ENCODE measurements around the gene ARHGAP42.

The ARHGAP42 gene

GRCh38 chr11:100785148-100785983 lies 98.3 kb downstream of the ARHGAP42 start:
- Histone ChIP-seq H3K79me2 (ENCODE audit: insufficient read depth, low read length) (no peaks in the 10 kb centered on the region), H3K9ac (ENCODE audit: low read length) (no peak overlapping the region), H3K36me3 (ENCODE audit: low read length) (no peaks in the 10 kb centered on the region), H4K20me1 (ENCODE audit: low read depth, low read length) (no peaks in the 10 kb centered on the region), H3K27me3 (ENCODE audit: low read length) (no peaks in the 10 kb centered on the region), H3K9me3 (ENCODE audit: insufficient read depth, low read length) (no peaks in the 10 kb centered on the region), H2AFZ (ENCODE audit: low read depth, low read length, severe bottlenecking) (no peak overlapping the region), H3F3A (ENCODE audit: insufficient read depth) (no peaks in the 10 kb centered on the region), H3K4me3 (ENCODE audit: insufficient read depth, low read length, poor library complexity, severe bottlenecking) (no peak overlapping the region), H3K9me2 (replicated peaks; ENCODE audit: insufficient read depth, low read length) (no peaks in the 10 kb centered on the region), H3K27ac (ENCODE audit: low read depth, low read length) (no peak overlapping the region), H3K4me2 (ENCODE audit: low read depth, low read length, poor library complexity, severe bottlenecking) (no peak overlapping the region)
- TF ChIP-seq EZH2phosphoT487 (conservative IDR thresholded peaks at IDR 0.05; ENCODE audit: low read length) (no peak), CTCF (IDR thresholded peaks at IDR 0.05; ENCODE audit: insufficient read depth, low read length, poor library complexity, severe bottlenecking) (no peak)

DNA sequence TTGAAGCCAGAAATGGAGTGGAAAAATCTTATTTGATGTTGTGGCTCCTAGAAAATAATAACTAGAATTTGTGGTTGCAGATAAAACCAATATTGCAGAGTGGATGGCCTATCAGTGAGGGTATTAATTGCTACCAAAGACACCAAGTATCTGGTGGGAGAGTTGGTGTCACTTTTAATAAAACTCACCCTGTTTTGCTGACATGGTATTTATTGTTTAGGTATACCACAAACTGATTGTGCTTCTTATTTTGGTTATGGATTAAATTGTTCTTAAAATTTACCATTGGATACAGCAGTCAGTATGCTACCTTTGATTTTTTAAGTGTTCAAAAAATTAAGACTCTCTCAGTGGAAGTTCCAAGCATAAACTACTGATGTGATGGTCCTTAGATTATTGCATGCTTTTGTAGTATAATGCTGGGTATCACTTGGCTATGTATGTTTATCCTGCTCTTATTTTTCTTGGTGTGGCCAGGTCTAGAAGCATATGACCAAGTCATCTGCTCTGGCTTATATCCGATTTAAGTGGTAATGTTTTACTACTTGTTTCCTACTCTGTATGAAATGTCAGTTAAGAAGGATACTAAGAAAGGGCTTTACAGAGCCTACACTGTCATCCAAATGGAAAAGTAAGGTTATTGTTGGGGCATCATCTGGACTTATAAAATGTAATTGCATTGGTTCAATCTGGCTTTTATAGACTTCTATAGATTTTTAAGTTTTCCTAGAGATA lies 101.6 kb downstream of the ARHGAP42 start:
- Histone ChIP-seq H3K4me2 (ENCODE audit: low read depth, low read length, poor library complexity, severe bottlenecking) (no peak overlapping the region), H3K4me3 (ENCODE audit: insufficient read depth, low read length, poor library complexity, severe bottlenecking) (no peak overlapping the region), H2AFZ (ENCODE audit: low read depth, low read length, severe bottlenecking) (no peak overlapping the region), H3K27me3 (ENCODE audit: low read length) (no peaks in the 10 kb centered on the region), H3K79me2 (ENCODE audit: insufficient read depth, low read length) (no peaks in the 10 kb centered on the region), H3K36me3 (ENCODE audit: low read length) (no peaks in the 10 kb centered on the region), H3K9ac (ENCODE audit: low read length) (no peak overlapping the region), H3F3A (ENCODE audit: insufficient read depth) (no peaks in the 10 kb centered on the region), H3K9me3 (ENCODE audit: insufficient read depth, low read length) (no peaks in the 10 kb centered on the region), H4K20me1 (ENCODE audit: low read depth, low read length) (no peaks in the 10 kb centered on the region), H3K27ac (ENCODE audit: low read depth, low read length) (no peak overlapping the region), H3K9me2 (replicated peaks; ENCODE audit: insufficient read depth, low read length) (no peaks in the 10 kb centered on the region)
- TF ChIP-seq CTCF (IDR thresholded peaks at IDR 0.05; ENCODE audit: insufficient read depth, low read length, poor library complexity, severe bottlenecking) (no peak), EZH2phosphoT487 (conservative IDR thresholded peaks at IDR 0.05; ENCODE audit: low read length) (no peak)

DNA sequence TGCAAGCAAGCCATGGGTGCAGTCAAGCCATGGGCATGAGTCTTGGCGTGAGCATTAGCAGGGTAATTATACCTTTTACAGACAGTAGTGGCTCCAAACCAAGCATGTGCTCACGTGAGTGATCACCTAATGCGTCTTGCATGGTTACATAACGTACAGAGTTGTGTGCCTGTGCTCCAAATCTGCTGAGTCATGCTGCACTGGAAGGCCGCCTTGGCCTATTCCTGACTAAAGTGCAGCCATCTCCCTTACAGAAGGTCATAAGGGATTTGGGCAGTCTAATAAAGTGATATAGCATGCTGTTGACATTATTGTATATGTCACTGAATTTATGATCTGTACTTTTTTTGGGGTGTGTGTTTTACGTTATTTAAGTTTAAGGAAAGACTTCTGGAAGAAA lies 102.4 kb downstream of the ARHGAP42 start:
- Histone ChIP-seq H3F3A (ENCODE audit: insufficient read depth) (no peaks in the 10 kb centered on the region), H3K9ac (ENCODE audit: low read length) (no peak overlapping the region), H4K20me1 (ENCODE audit: low read depth, low read length) (no peaks in the 10 kb centered on the region), H3K79me2 (ENCODE audit: insufficient read depth, low read length) (no peaks in the 10 kb centered on the region), H3K9me2 (replicated peaks; ENCODE audit: insufficient read depth, low read length) (no peaks in the 10 kb centered on the region), H3K36me3 (ENCODE audit: low read length) (no peaks in the 10 kb centered on the region), H3K9me3 (ENCODE audit: insufficient read depth, low read length) (no peaks in the 10 kb centered on the region), H2AFZ (ENCODE audit: low read depth, low read length, severe bottlenecking) (no peak overlapping the region), H3K4me2 (ENCODE audit: low read depth, low read length, poor library complexity, severe bottlenecking) (no peak overlapping the region), H3K27ac (ENCODE audit: low read depth, low read length) (no peak overlapping the region), H3K4me3 (ENCODE audit: insufficient read depth, low read length, poor library complexity, severe bottlenecking) (no peak overlapping the region), H3K27me3 (ENCODE audit: low read length) (no peaks in the 10 kb centered on the region)
- TF ChIP-seq EZH2phosphoT487 (conservative IDR thresholded peaks at IDR 0.05; ENCODE audit: low read length) (no peak), CTCF (IDR thresholded peaks at IDR 0.05; ENCODE audit: insufficient read depth, low read length, poor library complexity, severe bottlenecking) (no peak)

Data from SU-DHL-6 (cell line).